ENCODE measurements around the gene ZNRF1.
A peak's percentile ranks its signal among the peaks of the same experiment; 100 is the strongest.
"Not testable (repeated sequence)": the region's sequence is repeated elsewhere in the genome, so short reads cannot be mapped to it uniquely, and the experiment has no call there.

Gene ZNRF1

GRCh38 chr16:74998481-74999218 is at the start of gene ZNRF1:
Gene ZNRF1 (plus strand): TSS chr16:74999024. CDS start chr16:74999672, 648 bp downstream.
- DNase-seq (ENCODE audit: low read depth in 2 of 2) = peak; percentile 80 to 83

- no peak for DNase-seq (ENCODE audit: low read depth in 2 of 2)
Observed at GRCh38 chr16:74949309-74949708, 49.5 kb upstream of the ZNRF1 start.

- no peak for DNase-seq (ENCODE audit: low read depth in 2 of 2)
Observed at GRCh38 chr16:74950511-74950910, 48.3 kb upstream of the ZNRF1 start.

- DNase-seq (ENCODE audit: low read depth in 2 of 2) = no peak
Observed at GRCh38 chr16:74951206-74951605, 47.6 kb upstream of the ZNRF1 start.

- no peak for DNase-seq (ENCODE audit: low read depth in 2 of 2)
Observed at GRCh38 chr16:74951681-74952080, 47.1 kb upstream of the ZNRF1 start.

GRCh38 chr16:74954763-74955162 is 44.1 kb upstream of the ZNRF1 start:
- no peak for DNase-seq (ENCODE audit: low read depth in 2 of 2)

- DNase-seq (ENCODE audit: low read depth in 2 of 2) = no peak
Observed at GRCh38 chr16:74973304-74973703, 25.5 kb upstream of the ZNRF1 start.

GRCh38 chr16:74975591-74975990 is 23.2 kb upstream of the ZNRF1 start:
- DNase-seq (ENCODE audit: low read depth in 2 of 2) = no peak

GRCh38 chr16:74982256-74982655 is 16.6 kb upstream of the ZNRF1 start:
- no peak for DNase-seq (ENCODE audit: low read depth in 2 of 2)

- DNase-seq (ENCODE audit: low read depth in 2 of 2) = no peak
Observed at GRCh38 chr16:74984194-74984528, 14.7 kb upstream of the ZNRF1 start.

GRCh38 chr16:74984529-74985296 is 14.1 kb upstream of the ZNRF1 start, which contains the start of gene WDR59:
Gene WDR59 (minus strand): TSS chr16:74985123. CDS start chr16:74985017, 106 bp downstream.
- DNase-seq (ENCODE audit: low read depth in 2 of 2) = peak; percentile 98 to 99

- no peak for DNase-seq (ENCODE audit: low read depth in 2 of 2)
Observed at GRCh38 chr16:74987027-74987681, 11.7 kb upstream of the ZNRF1 start.

- not testable (repeated sequence) for DNase-seq (ENCODE audit: low read depth in 2 of 2)
Observed at GRCh38 chr16:74989864-74990263, 9.0 kb upstream of the ZNRF1 start.

- DNase-seq (ENCODE audit: low read depth in 2 of 2) = no peak
Observed at GRCh38 chr16:74990832-74991231, 8.0 kb upstream of the ZNRF1 start.

- no peak for DNase-seq (ENCODE audit: low read depth in 2 of 2)
Observed at GRCh38 chr16:74991268-74991592, 7.6 kb upstream of the ZNRF1 start.

- DNase-seq (ENCODE audit: low read depth in 2 of 2) = no peak
Observed at GRCh38 chr16:74991593-74992403, 7.0 kb upstream of the ZNRF1 start.

- DNase-seq (ENCODE audit: low read depth in 2 of 2) = no peak
Observed at GRCh38 chr16:74995986-74996385, 2.8 kb upstream of the ZNRF1 start.

- DNase-seq (ENCODE audit: low read depth in 2 of 2) = no peak
Observed at GRCh38 chr16:74997042-74997491, 1.8 kb upstream of the ZNRF1 start.

GRCh38 chr16:74999219-74999608 is 390 bp downstream of the ZNRF1 start:
- DNase-seq (ENCODE audit: low read depth in 2 of 2) = peak; percentile 7 to 13

- peak; percentile 18 to 32 for DNase-seq (ENCODE audit: low read depth in 2 of 2)
Observed at GRCh38 chr16:74999609-75000480, 1.0 kb downstream of the ZNRF1 start.
